Activated CD4-positive, alpha-beta T cell treated with anti-CD3 and anti-CD28 coated beads, Interleukin-2, amount 10 ng/mL, durations not matched to agents 7 days and 5 days (primary cell): ENCODE data around the gene MACF1. TPM values are rescaled to one million over a fixed set of nuclear protein-coding genes. Genes with fewer than 3 reads are reported as not detected.
A peak's percentile ranks its signal among the peaks of the same experiment; 100 is the strongest.
"Not testable (repeated sequence)": the region's sequence is repeated elsewhere in the genome, so short reads cannot be mapped to it uniquely, and the experiment has no call there.

Experiments
- CTCF ChIA-PET: fragments of 350-600 bp; sonication (Branson Sonifier 250); formaldehyde crosslinking; loops from one replicate; lab custom pipeline; 2021; ENCODE audit warnings: antibody characterized with exemption; lab: Charles Lee
- POLR2A ChIA-PET: fragments of 350-600 bp; sonication (Branson Sonifier 250); formaldehyde crosslinking; loops from one replicate; lab custom pipeline; 2021; ENCODE audit warnings: antibody characterized with exemption; lab: Charles Lee
- DNase-seq: peaks from one replicate; pipeline ENCODE4 v3.0.0-alpha.2; 2020
- H3K27ac Mint-ChIP-seq: one replicate; pipeline ENCODE4 v1.8.0; 2021; ENCODE audit warnings: mild to moderate bottlenecking, moderate library complexity, mixed read lengths
- H3K27me3 Mint-ChIP-seq: one replicate; pipeline ENCODE4 v1.8.0; 2021; ENCODE audit warnings: mixed read lengths
- H3K36me3 Mint-ChIP-seq: one replicate; pipeline ENCODE4 v1.8.0; 2021; ENCODE audit warnings: low read depth, mixed read lengths
- H3K4me1 Mint-ChIP-seq: one replicate; pipeline ENCODE4 v1.8.0; 2021; ENCODE audit warnings: mixed read lengths
- H3K4me3 Mint-ChIP-seq: one replicate; pipeline ENCODE4 v1.8.0; 2021; ENCODE audit warnings: mild to moderate bottlenecking, moderate library complexity, mixed read lengths
- H3K9me3 Mint-ChIP-seq: one replicate; pipeline ENCODE4 v1.8.0; 2021; ENCODE audit warnings: mixed read lengths
- total RNA-seq, 2 experiments: library from RNA; stranded (reverse); gene quantifications; one replicate each; pipeline ENCODE4 v1.2.3, GENCODE V29; 2021

MACF1 gene
- total RNA-seq, 2 experiments from 2014 or later = 375 to 395 TPM

DNA sequence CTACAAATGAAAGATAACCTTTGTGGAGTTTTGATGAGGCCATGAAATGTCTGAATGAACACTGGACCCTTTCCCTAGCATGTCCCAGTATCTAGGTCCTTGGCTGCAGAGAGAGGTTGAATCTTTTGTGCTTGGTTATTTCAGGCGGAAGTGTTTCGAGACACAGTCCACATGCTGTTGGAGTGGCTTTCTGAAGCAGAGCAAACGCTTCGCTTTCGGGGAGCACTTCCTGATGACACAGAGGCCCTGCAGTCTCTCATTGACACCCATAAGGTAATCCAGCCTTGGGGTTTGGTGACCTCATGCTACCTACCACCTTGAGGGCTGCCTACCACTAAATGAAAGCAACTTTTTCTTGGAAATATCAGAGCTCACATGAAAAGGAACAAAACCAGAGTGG lies 248.0 kb downstream of the MACF1 start:
- ChIA-PET POLR2A (interaction anchor here (0.6 kb wide), 1 partner anchor 261 kb away, joined by 3 read pairs; no protein-coding TSS in a partner anchor), CTCF (interaction anchor here (0.8 kb wide), 1 partner anchor 40 kb away, joined by 4 read pairs; no protein-coding TSS in a partner anchor)
- Mint-ChIP-seq H3K27me3 (no peaks in the 10 kb centered on the region), H3K4me1 (peaks cover 18% of the 10 kb centered on the region), H3K9me3 (no peaks in the 10 kb centered on the region), H3K4me3 (no peak overlapping the region), H3K27ac (peak overlapping the region; percentile 76), H3K36me3 (peaks cover 75% of the 10 kb centered on the region)
- peak; percentile 14 for DNase-seq

DNA sequence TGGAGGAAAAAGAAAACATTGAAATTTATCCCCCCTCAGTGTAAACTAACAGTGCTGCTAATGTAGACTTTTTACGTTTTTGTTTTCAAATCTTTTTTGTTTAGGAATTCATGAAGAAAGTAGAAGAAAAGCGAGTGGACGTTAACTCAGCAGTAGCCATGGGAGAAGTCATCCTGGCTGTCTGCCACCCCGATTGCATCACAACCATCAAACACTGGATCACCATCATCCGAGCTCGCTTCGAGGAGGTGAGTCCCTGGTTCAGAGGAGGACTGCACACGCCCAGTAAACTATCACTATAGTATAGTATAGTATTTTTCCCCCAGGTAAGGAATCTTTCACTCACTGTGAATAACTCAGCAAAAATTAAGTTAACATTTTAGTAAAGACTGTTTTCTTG lies 249.1 kb downstream of the MACF1 start:
- Mint-ChIP-seq H3K36me3 (peaks cover 76% of the 10 kb centered on the region), H3K27ac (no peak overlapping the region), H3K4me3 (no peak overlapping the region), H3K27me3 (no peaks in the 10 kb centered on the region), H3K4me1 (peaks cover 18% of the 10 kb centered on the region), H3K9me3 (no peaks in the 10 kb centered on the region)
- DNase-seq = no peak
- CTCF ChIA-PET = interaction anchor here (0.6 kb wide), 1 partner anchor 99 kb away, joined by 3 read pairs; no protein-coding TSS in a partner anchor
- POLR2A ChIA-PET = no interaction called here

DNA sequence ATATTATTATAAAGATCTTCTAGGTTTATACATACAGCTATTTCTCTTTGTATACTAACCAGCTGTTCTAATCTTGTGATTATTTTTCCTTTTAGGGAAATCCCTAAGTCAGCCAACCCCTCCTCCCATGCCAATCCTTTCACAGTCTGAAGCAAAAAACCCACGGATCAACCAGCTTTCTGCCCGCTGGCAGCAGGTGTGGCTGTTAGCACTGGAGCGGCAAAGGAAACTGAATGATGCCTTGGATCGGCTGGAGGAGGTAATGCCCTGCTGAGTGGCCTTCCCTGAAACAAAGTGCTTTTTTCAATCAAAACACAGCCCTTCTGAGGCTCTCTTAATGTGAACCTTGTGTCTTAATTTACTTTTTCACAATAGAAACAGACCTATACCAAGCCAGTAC lies 254.5 kb downstream of the MACF1 start:
- H3K9me3 Mint-ChIP-seq = no peaks in the 10 kb centered on the region
- POLR2A ChIA-PET = no interaction called here
- no peak for DNase-seq
- CTCF ChIA-PET = interaction anchor here (0.9 to 1.1 kb wide), 3 partner anchors 8 to 26 kb away, joined by 3 to 5 read pairs (median 3); no protein-coding TSS in a partner anchor
- H3K36me3 Mint-ChIP-seq = peaks cover 75% of the 10 kb centered on the region
- no peak overlapping the region for H3K4me3 Mint-ChIP-seq
- peaks cover 2% of the 10 kb centered on the region for H3K4me1 Mint-ChIP-seq
- H3K27ac Mint-ChIP-seq = no peak overlapping the region
- H3K27me3 Mint-ChIP-seq = no peaks in the 10 kb centered on the region

DNA sequence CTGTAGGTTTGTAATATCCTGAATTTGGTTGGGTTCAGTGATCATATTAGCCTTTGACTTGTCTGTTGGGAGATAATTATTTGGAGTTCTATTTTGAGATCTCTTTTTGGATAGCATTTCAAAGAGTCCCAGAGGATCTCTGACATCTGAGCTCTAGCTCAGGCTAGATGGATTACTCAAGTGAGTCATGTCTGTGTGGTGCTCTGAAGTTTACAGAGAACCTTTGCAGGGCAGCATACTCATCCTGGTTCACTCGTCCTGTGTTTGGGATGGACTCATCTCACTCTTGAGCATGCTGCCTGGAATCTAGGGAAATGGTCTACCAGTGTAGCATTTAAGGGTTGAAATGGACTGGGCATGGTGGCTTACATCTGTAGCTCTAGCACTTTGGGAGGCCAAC lies 257.6 kb downstream of the MACF1 start:
- no peak overlapping the region for H3K4me3 Mint-ChIP-seq
- H3K27ac Mint-ChIP-seq = peak overlapping the region; percentile 58
- ChIA-PET POLR2A (no interaction called here), CTCF (no interaction called here)
- H3K36me3 Mint-ChIP-seq = peaks cover 73% of the 10 kb centered on the region
- no peaks in the 10 kb centered on the region for H3K27me3 Mint-ChIP-seq
- DNase-seq = no peak
- H3K4me1 Mint-ChIP-seq = peaks cover 2% of the 10 kb centered on the region
- no peaks in the 10 kb centered on the region for H3K9me3 Mint-ChIP-seq

DNA sequence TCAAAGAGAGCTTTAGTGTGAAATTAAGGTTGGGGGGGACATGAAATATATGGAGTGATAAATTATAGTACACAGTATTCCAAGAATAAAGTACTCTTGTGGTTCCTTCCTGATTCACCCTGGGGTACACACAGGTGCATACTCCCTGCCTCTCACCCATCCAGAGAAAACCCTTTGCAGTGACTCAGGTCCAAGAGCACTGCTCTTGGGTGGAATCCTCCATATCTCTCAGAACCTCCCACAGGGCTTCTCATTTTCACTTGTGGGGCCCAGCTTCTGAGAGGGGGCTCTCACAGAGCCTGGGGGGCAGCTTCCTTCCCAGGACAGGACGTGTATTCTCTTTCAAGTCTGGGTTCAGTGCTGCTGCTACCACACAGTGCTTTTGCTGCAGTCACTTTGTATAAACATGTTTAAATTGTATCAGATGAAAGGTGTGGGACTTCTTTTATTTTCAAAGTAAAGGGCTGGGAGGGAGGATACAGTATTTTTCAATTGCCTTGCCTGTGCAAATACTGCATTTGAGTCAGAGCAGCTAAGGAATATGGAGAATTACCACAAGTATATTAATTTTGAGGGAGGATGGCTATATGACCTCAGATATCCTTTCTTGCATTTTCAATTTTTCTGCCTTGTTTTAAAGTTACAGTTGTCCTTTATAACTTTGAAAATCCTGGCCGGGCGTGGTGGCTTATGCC lies 262.1 kb downstream of the MACF1 start:
- Mint-ChIP-seq H3K4me3 (no peak overlapping the region), H3K4me1 (no peaks in the 10 kb centered on the region), H3K27me3 (no peaks in the 10 kb centered on the region), H3K27ac (no peak overlapping the region), H3K36me3 (peaks cover 56% of the 10 kb centered on the region), H3K9me3 (no peaks in the 10 kb centered on the region)
- CTCF ChIA-PET = interaction anchor here (1.6 kb wide), 1 partner anchor 8 kb away, joined by 3 read pairs; no protein-coding TSS in a partner anchor
- no peak for DNase-seq
- POLR2A ChIA-PET = no interaction called here

DNA sequence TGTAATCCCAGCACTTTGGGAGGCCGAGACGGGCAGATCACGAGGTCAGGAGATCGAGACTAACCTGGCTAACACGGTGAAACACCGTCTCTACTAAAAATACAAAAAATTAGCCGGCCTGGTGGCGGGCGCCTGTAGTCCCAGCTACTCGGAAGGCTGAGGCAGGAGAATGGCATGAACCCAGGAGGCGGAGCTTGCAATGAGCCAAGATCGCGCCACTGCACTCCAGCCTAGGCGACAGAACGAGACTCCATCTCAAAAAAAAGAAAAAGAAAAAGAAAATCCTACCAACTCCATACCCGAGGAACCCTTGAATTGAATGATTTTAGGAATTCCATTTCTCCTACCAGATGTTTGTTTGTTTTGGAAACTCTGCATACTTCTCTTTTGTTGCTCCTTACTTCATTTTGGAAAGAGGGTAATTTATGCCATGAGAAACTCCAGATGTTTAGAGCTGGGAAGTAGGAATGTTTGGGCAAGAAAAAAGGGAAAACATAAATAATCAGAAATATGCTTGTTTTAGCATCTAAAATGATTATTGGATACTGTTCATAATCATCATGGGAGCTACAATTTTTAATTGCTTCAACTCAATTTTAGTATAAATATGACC lies 262.7 kb downstream of the MACF1 start:
- H3K27ac Mint-ChIP-seq, H3K4me3 Mint-ChIP-seq, H3K9me3 Mint-ChIP-seq, POLR2A ChIA-PET, H3K4me1 Mint-ChIP-seq, H3K27me3 Mint-ChIP-seq, DNase-seq: not testable (repeated sequence)
- H3K36me3 Mint-ChIP-seq = peaks cover 55% of the 10 kb centered on the region
- CTCF ChIA-PET = interaction anchor here (1.6 kb wide), 1 partner anchor 9 kb away, joined by 3 read pairs; no protein-coding TSS in a partner anchor

DNA sequence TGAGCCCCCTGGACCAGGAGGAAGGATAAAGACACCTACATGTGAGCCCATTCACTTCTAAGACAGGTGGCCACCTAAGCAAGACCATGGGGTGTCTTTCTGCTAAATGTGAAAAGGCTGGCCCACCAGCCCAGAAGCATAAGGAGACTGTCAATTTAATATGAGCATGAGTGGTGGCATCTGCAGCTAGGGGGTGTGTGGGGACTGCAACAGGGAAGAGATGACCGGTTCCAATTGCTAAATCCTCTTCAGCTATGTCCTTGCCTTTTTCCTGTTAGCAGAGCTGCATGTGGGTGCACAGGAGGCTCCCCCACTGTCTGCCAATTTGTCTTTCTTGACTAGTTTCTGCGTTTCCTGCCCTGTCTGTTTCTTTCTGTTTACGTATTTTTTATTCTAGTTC lies 264.7 kb downstream of the MACF1 start:
- Mint-ChIP-seq H3K36me3 (peaks cover 58% of the 10 kb centered on the region), H3K27me3 (no peaks in the 10 kb centered on the region), H3K4me3 (no peak overlapping the region), H3K27ac (no peak overlapping the region), H3K4me1 (no peaks in the 10 kb centered on the region), H3K9me3 (no peaks in the 10 kb centered on the region)
- POLR2A ChIA-PET = no interaction called here
- DNase-seq = no peak
- CTCF ChIA-PET = interaction anchor here (0.9 kb wide), 1 partner anchor 12 kb away, joined by 3 read pairs; no protein-coding TSS in a partner anchor

DNA sequence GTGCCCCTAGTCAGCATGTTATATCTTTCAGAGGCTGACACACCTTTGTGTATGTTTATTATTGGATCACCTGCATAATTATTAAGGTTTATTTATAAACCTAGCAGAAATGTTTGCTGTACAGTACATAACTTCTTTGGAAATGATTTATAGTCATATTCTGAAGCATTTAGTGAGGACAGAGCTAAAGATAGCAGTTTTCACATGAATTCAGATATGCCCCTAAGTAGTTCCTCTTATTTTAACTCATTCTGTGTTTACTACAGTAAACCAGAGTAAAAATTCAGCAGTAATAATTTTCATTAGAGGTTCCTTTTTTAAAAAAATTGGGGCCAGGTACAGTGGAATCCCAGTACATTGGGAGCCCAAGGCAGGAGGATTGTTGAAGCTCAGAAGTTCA lies 265.5 kb downstream of the MACF1 start:
- Mint-ChIP-seq H3K4me3 (no peak overlapping the region), H3K27ac (no peak overlapping the region), H3K27me3 (no peaks in the 10 kb centered on the region), H3K4me1 (no peaks in the 10 kb centered on the region), H3K9me3 (no peaks in the 10 kb centered on the region), H3K36me3 (peaks cover 53% of the 10 kb centered on the region)
- CTCF ChIA-PET = interaction anchor here (0.6 to 1.8 kb wide), 2 partner anchors 12 to 165 kb away, joined by 3 to 5 read pairs; no protein-coding TSS in a partner anchor
- POLR2A ChIA-PET = no interaction called here
- DNase-seq = no peak

- Mint-ChIP-seq H3K4me1 (no peaks in the 10 kb centered on the region), H3K27ac (no peak overlapping the region), H3K27me3 (no peaks in the 10 kb centered on the region), H3K4me3 (no peak overlapping the region), H3K9me3 (no peaks in the 10 kb centered on the region), H3K36me3 (peaks cover 45% of the 10 kb centered on the region)
- POLR2A ChIA-PET = no interaction called here
- CTCF ChIA-PET = interaction anchor here (1.5 kb wide), 1 partner anchor 49 kb away, joined by 3 read pairs; no protein-coding TSS in a partner anchor
- no peak for DNase-seq
These were observed 268.3 kb downstream of the MACF1 start for GRCh38 chr1:39472826-39473225.

DNA sequence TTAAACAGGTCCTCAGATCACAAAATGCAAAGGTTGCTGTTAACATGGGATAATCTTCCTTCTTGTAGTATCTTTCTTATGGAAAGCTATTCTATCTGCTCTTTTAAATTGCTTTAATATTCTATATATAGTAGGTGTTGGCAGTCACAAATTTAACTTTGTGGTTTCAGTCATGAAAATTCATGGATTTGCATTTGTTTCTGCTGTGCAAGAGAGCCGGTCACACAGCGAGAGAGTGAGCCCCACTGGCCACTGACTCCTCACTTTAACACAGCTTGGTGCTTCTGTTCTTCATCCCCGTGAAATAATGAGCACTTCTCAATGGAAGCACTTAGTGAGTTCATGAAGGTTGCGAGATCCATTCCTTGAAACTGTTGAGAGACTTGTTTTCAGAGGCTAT lies 268.8 kb downstream of the MACF1 start:
- Mint-ChIP-seq H3K27ac (no peak overlapping the region), H3K4me3 (no peak overlapping the region), H3K4me1 (no peaks in the 10 kb centered on the region), H3K27me3 (no peaks in the 10 kb centered on the region), H3K9me3 (no peaks in the 10 kb centered on the region), H3K36me3 (peaks cover 45% of the 10 kb centered on the region)
- CTCF ChIA-PET = interaction anchor here (1.5 kb wide), 1 partner anchor 49 kb away, joined by 3 read pairs; no protein-coding TSS in a partner anchor
- POLR2A ChIA-PET = no interaction called here
- DNase-seq = no peak

DNA sequence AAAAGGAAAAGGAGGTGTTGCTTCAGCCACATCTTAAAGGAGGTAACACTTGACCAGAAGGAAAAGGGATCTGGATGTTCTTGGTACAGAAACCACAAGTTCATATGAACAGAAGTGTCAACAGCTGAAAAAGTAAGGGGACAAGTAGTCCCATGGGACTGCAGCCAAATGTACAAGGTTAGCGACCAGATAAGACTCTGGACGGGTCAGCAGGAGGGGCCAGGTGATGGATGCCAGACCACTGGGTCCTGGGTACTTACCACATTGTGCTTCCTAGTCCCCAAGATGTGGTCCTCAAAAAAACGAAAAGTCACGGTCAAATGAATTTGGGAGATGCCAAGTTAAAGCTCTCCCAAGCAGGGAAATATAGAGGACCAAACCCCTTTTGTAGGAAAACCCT lies 270.3 kb downstream of the MACF1 start:
- Mint-ChIP-seq H3K27ac (no peak overlapping the region), H3K9me3 (no peaks in the 10 kb centered on the region), H3K4me3 (no peak overlapping the region), H3K4me1 (no peaks in the 10 kb centered on the region), H3K36me3 (peaks cover 36% of the 10 kb centered on the region), H3K27me3 (no peaks in the 10 kb centered on the region)
- CTCF ChIA-PET = interaction anchor here (1.1 kb wide), 1 partner anchor 11 kb away, joined by 3 read pairs; no protein-coding TSS in a partner anchor
- POLR2A ChIA-PET = no interaction called here
- DNase-seq = no peak

GRCh38 chr1:39475551-39475950 lies 271.1 kb downstream of the MACF1 start:
- CTCF ChIA-PET = interaction anchor here (1.1 kb wide), 1 partner anchor 12 kb away, joined by 3 read pairs; no protein-coding TSS in a partner anchor
- peaks cover 35% of the 10 kb centered on the region for H3K36me3 Mint-ChIP-seq
- H3K4me3 Mint-ChIP-seq, H3K9me3 Mint-ChIP-seq, DNase-seq, H3K27me3 Mint-ChIP-seq, H3K27ac Mint-ChIP-seq, POLR2A ChIA-PET, H3K4me1 Mint-ChIP-seq: not testable (repeated sequence)
